ENCODE data around the gene TMEM72. TPM values are rescaled to one million over a fixed set of nuclear protein-coding genes. Genes with fewer than 3 reads are reported as not detected.

TMEM72 gene
- total and polyA plus RNA-seq, 2 experiments from 2014 or later, result 0.13 TPM; not detected in 1

DNA sequence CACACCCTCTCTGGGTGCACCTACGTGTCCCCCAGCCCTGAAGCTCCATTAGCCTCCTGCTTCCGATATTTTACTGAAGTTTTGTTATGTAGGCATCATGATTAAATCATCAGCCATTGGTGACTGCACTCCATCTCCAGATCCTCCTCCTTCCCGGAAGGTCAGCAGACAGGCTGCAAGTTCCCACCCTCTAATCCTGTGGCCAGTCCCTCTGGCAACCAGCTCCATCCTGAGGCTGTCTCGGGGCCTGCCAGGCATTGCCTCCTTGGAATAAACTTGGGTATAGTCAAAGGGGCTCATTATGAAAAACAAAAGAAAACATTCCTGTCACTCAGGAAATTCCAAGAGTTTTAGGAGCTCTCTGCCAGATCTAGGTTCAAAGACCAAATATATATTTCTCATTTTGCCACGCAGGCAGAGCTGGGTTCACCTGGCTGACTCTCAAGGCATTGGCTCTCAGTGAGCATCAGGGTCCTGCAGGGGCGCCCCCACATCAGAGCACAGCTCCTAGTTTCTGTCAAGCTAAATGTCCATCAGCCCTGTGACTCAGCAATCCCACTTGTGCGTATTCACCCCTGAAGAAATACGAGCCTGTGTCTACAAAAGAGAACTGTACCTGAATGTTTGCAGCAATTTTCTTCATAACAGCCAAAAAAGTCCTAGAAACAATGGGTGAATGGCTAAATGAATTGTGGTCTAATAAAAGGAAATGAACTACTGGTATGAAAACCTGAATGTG, 27.4 kb upstream of the TMEM72 start:
- Histone ChIP-seq H4K20me1 (ENCODE audit: insufficient read depth, poor library complexity, severe bottlenecking) (no peaks in the 10 kb centered on the region), H2AFZ (no peak overlapping the region), H3K79me2 (no peaks in the 10 kb centered on the region), H3K9me3 (ENCODE audit: low read depth) (no peaks in the 10 kb centered on the region), H3K36me3 (replicated peaks; ENCODE audit: insufficient read depth, low read depth) (no peaks in the 10 kb centered on the region), H3K27me3 (no peaks in the 10 kb centered on the region), H3K27ac (no peak overlapping the region), H3K4me1 (ENCODE audit: insufficient read depth) (peaks cover 11% of the 10 kb centered on the region), H3K4me2 (no peak overlapping the region), H3K4me3 (no peak overlapping the region), H3K9me2 (replicated peaks; ENCODE audit: insufficient read depth) (no peaks in the 10 kb centered on the region)
- DNase-seq (ENCODE audit: low spot score), result no peak
- TF ChIP-seq EZH2 (IDR thresholded peaks at IDR 0.05; ENCODE audit: borderline replicate concordance), result no peak
- TF ChIP-seq, protein P1, sequence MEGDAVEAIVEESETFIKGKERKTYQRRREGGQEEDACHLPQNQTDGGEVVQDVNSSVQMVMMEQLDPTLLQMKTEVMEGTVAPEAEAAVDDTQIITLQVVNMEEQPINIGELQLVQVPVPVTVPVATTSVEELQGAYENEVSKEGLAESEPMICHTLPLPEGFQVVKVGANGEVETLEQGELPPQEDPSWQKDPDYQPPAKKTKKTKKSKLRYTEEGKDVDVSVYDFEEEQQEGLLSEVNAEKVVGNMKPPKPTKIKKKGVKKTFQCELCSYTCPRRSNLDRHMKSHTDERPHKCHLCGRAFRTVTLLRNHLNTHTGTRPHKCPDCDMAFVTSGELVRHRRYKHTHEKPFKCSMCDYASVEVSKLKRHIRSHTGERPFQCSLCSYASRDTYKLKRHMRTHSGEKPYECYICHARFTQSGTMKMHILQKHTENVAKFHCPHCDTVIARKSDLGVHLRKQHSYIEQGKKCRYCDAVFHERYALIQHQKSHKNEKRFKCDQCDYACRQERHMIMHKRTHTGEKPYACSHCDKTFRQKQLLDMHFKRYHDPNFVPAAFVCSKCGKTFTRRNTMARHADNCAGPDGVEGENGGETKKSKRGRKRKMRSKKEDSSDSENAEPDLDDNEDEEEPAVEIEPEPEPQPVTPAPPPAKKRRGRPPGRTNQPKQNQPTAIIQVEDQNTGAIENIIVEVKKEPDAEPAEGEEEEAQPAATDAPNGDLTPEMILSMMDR (IDR thresholded peaks at IDR 0.05; ENCODE audit: poor library complexity), result no peak
- no peak for TF ChIP-seq EZH2phosphoT487 (IDR thresholded peaks at IDR 0.05; ENCODE audit: low read depth, severe bottlenecking, unreplicated experiment)
- 74% methylated on average over 8 of the region's 8 CpGs for WGBS (ENCODE audit: low lambda C conversion rate, missing lambda C conversion rate)

DNA sequence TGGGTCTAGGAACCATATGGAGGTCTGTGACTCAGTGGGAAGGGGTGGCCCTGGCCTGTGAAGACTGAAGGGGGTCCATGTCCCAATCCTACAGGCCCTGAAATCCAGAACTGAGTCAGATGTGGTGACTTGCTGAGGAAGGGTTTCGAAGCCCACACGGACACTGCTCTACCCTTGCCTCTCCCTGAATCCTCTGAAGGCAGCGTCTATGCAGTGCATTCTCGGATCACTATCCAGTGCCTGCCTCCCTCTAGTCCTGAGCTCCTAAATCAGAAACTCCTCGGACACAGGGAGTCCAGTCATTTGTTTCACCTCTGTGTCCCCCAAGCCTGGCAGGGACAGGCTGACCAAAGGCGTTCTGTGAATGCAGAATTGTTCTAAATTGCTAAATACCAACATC, 25.4 kb upstream of the TMEM72 start:
- Histone ChIP-seq H4K20me1 (ENCODE audit: insufficient read depth, poor library complexity, severe bottlenecking) (no peaks in the 10 kb centered on the region), H3K4me2 (no peak overlapping the region), H3K27ac (no peak overlapping the region), H3K4me3 (no peak overlapping the region), H3K79me2 (no peaks in the 10 kb centered on the region), H2AFZ (no peak overlapping the region), H3K9me2 (replicated peaks; ENCODE audit: insufficient read depth) (no peaks in the 10 kb centered on the region), H3K27me3 (no peaks in the 10 kb centered on the region), H3K4me1 (ENCODE audit: insufficient read depth) (no peaks in the 10 kb centered on the region), H3K36me3 (replicated peaks; ENCODE audit: insufficient read depth, low read depth) (no peaks in the 10 kb centered on the region), H3K9me3 (ENCODE audit: low read depth) (no peaks in the 10 kb centered on the region)
- no peak for DNase-seq (ENCODE audit: low spot score)
- WGBS (ENCODE audit: low lambda C conversion rate, missing lambda C conversion rate), result 90% methylated on average over 6 of the region's 6 CpGs
- TF ChIP-seq EZH2phosphoT487 (IDR thresholded peaks at IDR 0.05; ENCODE audit: low read depth, severe bottlenecking, unreplicated experiment) (no peak), EZH2 (IDR thresholded peaks at IDR 0.05; ENCODE audit: borderline replicate concordance) (no peak)
- TF ChIP-seq, protein P1 (IDR thresholded peaks at IDR 0.05; ENCODE audit: poor library complexity), result no peak

DNA sequence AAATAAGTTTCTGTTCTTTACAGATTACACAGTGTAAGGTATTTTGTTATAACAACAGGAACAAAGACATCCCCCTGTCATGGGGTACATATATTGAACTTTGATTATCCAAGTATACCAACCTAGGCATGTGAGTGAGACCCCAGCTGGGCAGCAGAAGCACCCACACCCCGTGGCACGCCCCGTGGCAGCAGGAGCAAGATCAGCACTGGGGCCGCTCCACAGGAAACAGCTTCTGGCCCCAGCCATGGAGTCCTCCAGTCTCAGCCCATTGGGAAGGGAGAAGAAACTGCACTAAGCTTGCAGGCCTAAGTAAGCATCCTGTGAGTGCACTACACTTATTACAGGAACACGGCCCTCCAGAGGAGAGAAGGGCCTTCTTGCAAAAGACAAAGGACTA, 24.2 kb upstream of the TMEM72 start:
- no peak overlapping the region for H3K4me2 ChIP-seq
- no peaks in the 10 kb centered on the region for H4K20me1 ChIP-seq (ENCODE audit: insufficient read depth, poor library complexity, severe bottlenecking)
- DNase-seq (ENCODE audit: low spot score), result no peak
- H3K27ac ChIP-seq, result no peak overlapping the region
- no peaks in the 10 kb centered on the region for H3K9me2 ChIP-seq (replicated peaks; ENCODE audit: insufficient read depth)
- no peaks in the 10 kb centered on the region for H3K9me3 ChIP-seq (ENCODE audit: low read depth)
- no peak overlapping the region for H3K4me3 ChIP-seq
- TF ChIP-seq EZH2phosphoT487 (IDR thresholded peaks at IDR 0.05; ENCODE audit: low read depth, severe bottlenecking, unreplicated experiment), result no peak
- H3K4me1 ChIP-seq (ENCODE audit: insufficient read depth), result no peaks in the 10 kb centered on the region
- 96% methylated on average over 5 of the region's 5 CpGs for WGBS (ENCODE audit: low lambda C conversion rate, missing lambda C conversion rate)
- H3K36me3 ChIP-seq (replicated peaks; ENCODE audit: insufficient read depth, low read depth), result no peaks in the 10 kb centered on the region
- H2AFZ ChIP-seq, result no peak overlapping the region
- H3K79me2 ChIP-seq, result no peaks in the 10 kb centered on the region
- H3K27me3 ChIP-seq, result no peaks in the 10 kb centered on the region

DNA sequence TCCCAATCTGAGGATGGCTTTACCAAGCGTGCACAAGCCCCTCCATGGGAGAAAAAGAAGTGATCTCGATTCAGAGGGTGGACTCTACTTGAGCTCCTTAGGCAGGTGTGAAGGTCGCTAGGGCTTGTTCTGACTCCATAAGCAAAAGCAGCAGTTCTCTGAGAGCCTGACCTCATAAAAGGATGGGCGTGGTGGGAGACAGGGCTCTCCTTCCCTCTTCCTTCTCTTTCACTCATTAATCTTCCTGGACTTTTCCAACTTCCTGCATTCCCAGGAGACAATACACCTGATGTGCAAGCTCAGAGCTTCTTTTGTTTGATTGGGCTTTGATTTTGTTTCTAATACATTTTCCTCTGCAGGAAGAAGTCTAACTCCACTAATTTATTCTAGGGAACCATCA, 22.3 kb upstream of the TMEM72 start:
- Histone ChIP-seq H3K27me3 (no peaks in the 10 kb centered on the region), H3K4me1 (ENCODE audit: insufficient read depth) (no peaks in the 10 kb centered on the region), H3K4me2 (no peak overlapping the region), H3K9me2 (replicated peaks; ENCODE audit: insufficient read depth) (no peaks in the 10 kb centered on the region), H4K20me1 (ENCODE audit: insufficient read depth, poor library complexity, severe bottlenecking) (no peaks in the 10 kb centered on the region), H3K36me3 (replicated peaks; ENCODE audit: insufficient read depth, low read depth) (no peaks in the 10 kb centered on the region), H3K9me3 (ENCODE audit: low read depth) (no peaks in the 10 kb centered on the region), H2AFZ (no peak overlapping the region), H3K79me2 (no peaks in the 10 kb centered on the region), H3K4me3 (no peak overlapping the region), H3K27ac (no peak overlapping the region)
- DNase-seq (ENCODE audit: low spot score), result no peak
- WGBS (ENCODE audit: low lambda C conversion rate, missing lambda C conversion rate), result 87% methylated on average over 4 of the region's 4 CpGs
- no peak for TF ChIP-seq EZH2 (IDR thresholded peaks at IDR 0.05; ENCODE audit: borderline replicate concordance)
- TF ChIP-seq, protein P1 (IDR thresholded peaks at IDR 0.05; ENCODE audit: poor library complexity), result no peak
- TF ChIP-seq EZH2phosphoT487 (IDR thresholded peaks at IDR 0.05; ENCODE audit: low read depth, severe bottlenecking, unreplicated experiment), result no peak

Data from hepatocyte (in vitro differentiated cells).